ENCODE data around the gene TBXT.

GRCh38 chr6:166156942-166157341, 10.7 kb downstream of the TBXT start:
- TF ChIP-seq CTCF (IDR thresholded peaks at IDR 0.05; ENCODE audit: insufficient read depth, low read length, poor library complexity, severe bottlenecking) (no peak), EZH2phosphoT487 (conservative IDR thresholded peaks at IDR 0.05; ENCODE audit: low read length) (no peak)
